B cell (primary cell): ENCODE data around the gene DUSP1. TPM values are rescaled to one million over a fixed set of nuclear protein-coding genes. Genes with fewer than 3 reads are reported as not detected.
A peak's percentile ranks its signal among the peaks of the same experiment; 100 is the strongest.

Experiments used
- ATAC-seq: fragments of 200-7000 bp; cut with Tn5 transposase; one replicate; pipeline ENCODE4 v1.10.0; 2021; ENCODE audit warnings: low read depth, mild to moderate bottlenecking, moderate number of reproducible peaks, moderate library complexity
- CTCF ChIA-PET: fragments of 350-600 bp; sonication (Branson Sonifier 250); formaldehyde crosslinking; loops from one replicate; lab custom pipeline; 2021; ENCODE audit warnings: antibody characterized with exemption, inconsistent platforms; lab: Charles Lee
- POLR2A ChIA-PET: fragments of 350-600 bp; sonication (Branson Sonifier 250); formaldehyde crosslinking; loops from one replicate; lab custom pipeline; 2021; ENCODE audit warnings: antibody characterized with exemption; lab: Charles Lee
- DNase-seq: peaks from one replicate; pipeline ENCODE4 v3.0.0; 2013
- H2AFZ ChIP-seq: 2 replicates; pipeline ENCODE4 v1.6.1; 2012; ENCODE audit warnings: mild to moderate bottlenecking, low read depth, low read length; ENCODE audit not compliant: insufficient read depth, poor library complexity, severe bottlenecking
- H3K27ac ChIP-seq, 2 donors: 1 replicate in 1 of 2; 2 replicates in 1 of 2; pipeline ENCODE4 v1.5.1; 2012 to 2013; ENCODE audit warnings: low read length in 2 of 2, mild to moderate bottlenecking in 2 of 2, moderate library complexity in 1 of 2
- H3K27me3 ChIP-seq, 4 experiments: fragments of 200-600 bp in 1 of 4; sonication (generic) in 1 of 4; replicated peaks in 1 of 4; 1 replicate in 2 of 4; 2 replicates in 2 of 4; pipeline versions ENCODE4 v1.6.1 to v1.7.0; 2013 to 2016; ENCODE audit warnings: low read length in 3 of 4, mild to moderate bottlenecking in 2 of 4, mixed read lengths in 1 of 4, moderate library complexity in 1 of 4; ENCODE audit not compliant: insufficient read depth in 4 of 4, control insufficient read depth in 3 of 4; ENCODE audit errors: control extremely low read depth in 1 of 4
- H3K36me3 ChIP-seq, 2 experiments: replicated peaks in 1 of 2; 1 replicate in 1 of 2; 2 replicates in 1 of 2; pipeline versions ENCODE4 v1.6.1 to v1.7.1; 2013; ENCODE audit warnings: low read length in 1 of 2; ENCODE audit not compliant: insufficient read depth in 2 of 2, control insufficient read depth in 1 of 2; ENCODE audit errors: control extremely low read depth in 1 of 2, extremely low read depth in 1 of 2
- H3K4me1 ChIP-seq, 2 donors: fragments of 200-600 bp in 1 of 2; sonication (generic) in 1 of 2; 1 replicate in 1 of 2; 2 replicates in 1 of 2; pipeline versions ENCODE4 v1.5.1 to v1.6.1; 2013 to 2017; ENCODE audit warnings: low read length in 2 of 2; ENCODE audit not compliant: control insufficient read depth in 2 of 2, insufficient read depth in 2 of 2
- H3K4me2 ChIP-seq: replicated peaks from 2 replicates; pipeline ENCODE3; 2012; ENCODE audit warnings: mild to moderate bottlenecking, low read depth, low read length; ENCODE audit not compliant: poor library complexity, severe bottlenecking
- H3K4me3 ChIP-seq, 5 experiments: fragments of 200-600 bp in 1 of 5; sonication (generic) in 1 of 5; 1 replicate in 3 of 5; 2 replicates in 2 of 5; pipeline versions ENCODE4 v1.5.1 to v1.7.0; 2011 to 2016; ENCODE audit warnings: low read length in 4 of 5, mild to moderate bottlenecking in 4 of 5, low read depth in 2 of 5, control low read depth in 1 of 5, moderate library complexity in 1 of 5; ENCODE audit not compliant: insufficient read depth in 1 of 5; ENCODE audit errors: control extremely low read depth in 1 of 5, extremely low read depth in 1 of 5
- H3K79me2 ChIP-seq: fragments of 200-600 bp; sonication (generic); one replicate; pipeline ENCODE4 v1.6.0; 2016; ENCODE audit warnings: low read length; ENCODE audit not compliant: control insufficient read depth, insufficient read depth
- H3K9ac ChIP-seq: fragments of 200-600 bp; sonication (generic); 2 replicates; pipeline ENCODE4 v1.6.1; 2017; ENCODE audit warnings: mild to moderate bottlenecking, low read length, moderate library complexity
- H3K9me3 ChIP-seq, 3 donors: one replicate each; pipeline versions ENCODE4 v1.6.1 to v1.7.1; 2013; ENCODE audit warnings: low read length in 2 of 3; ENCODE audit not compliant: control insufficient read depth in 2 of 3, insufficient read depth in 1 of 3; ENCODE audit errors: control extremely low read depth in 1 of 3
- H4K20me1 ChIP-seq: 2 replicates; pipeline ENCODE4 v1.6.0; 2012; ENCODE audit warnings: mild to moderate bottlenecking, low read length; ENCODE audit not compliant: insufficient read depth, control insufficient read depth, poor library complexity, severe bottlenecking
- H3K27ac Mint-ChIP-seq: one replicate; pipeline ENCODE4 v1.8.0; 2021; ENCODE audit warnings: mixed read lengths
- H3K27me3 Mint-ChIP-seq: one replicate; pipeline ENCODE4 v1.8.0; 2021; ENCODE audit warnings: mixed read lengths
- H3K4me1 Mint-ChIP-seq: one replicate; pipeline ENCODE4 v1.8.0; 2021; ENCODE audit warnings: mixed read lengths
- H3K4me3 Mint-ChIP-seq: one replicate; pipeline ENCODE4 v1.8.0; 2021; ENCODE audit warnings: mixed read lengths
- H3K9me3 Mint-ChIP-seq: one replicate; pipeline ENCODE4 v1.8.0; 2022; ENCODE audit warnings: mixed read lengths; ENCODE audit not compliant: insufficient read depth
- CTCF ChIP-seq: fragments of 200-600 bp; IDR thresholded peaks from one replicate; pipeline ENCODE4 v1.8.0; 2022; ENCODE audit warnings: antibody characterized with exemption, mild to moderate bottlenecking
- EZH2 ChIP-seq: IDR thresholded peaks from 2 replicates; pipeline ENCODE4 v1.6.1; 2012; ENCODE audit warnings: borderline replicate concordance, low read depth, mild to moderate bottlenecking, moderate library complexity, low read length; ENCODE audit not compliant: insufficient read depth, poor library complexity, severe bottlenecking
- WGBS: methylation state at CpG from one replicate; pipeline ENCODE4 v1.1.5; 2013; ENCODE audit warnings: missing lambda C conversion rate; ENCODE audit not compliant: insufficient coverage; 5-methylcytosine and 5-hydroxymethylcytosine counted together
- intact Hi-C: fragments of 100-400 bp; cut with micrococcal nuclease; formaldehyde crosslinking; loops from one replicate; pipeline ENCODE4 v1.10.0; 2022
- polyA plus RNA-seq: library from polyadenylated mRNA; depleted of rRNA; stranded (reverse); fragments of >200 nt; gene quantifications from 2 replicates; pipeline ENCODE4 v1.2.3, GENCODE V29; 2012
- total RNA-seq, 2 donors: library from RNA; stranded (reverse); fragments of 120-200 nt in 1 of 2; gene quantifications; 1 replicate in 1 of 2; 2 replicates in 1 of 2; pipeline versions ENCODE4 v1.2.3 to v1.2.4, GENCODE V29; 2013 to 2022

The DUSP1 gene
- total and polyA plus RNA-seq, 2 donors (not counting 1 experiment from before 2014, with no cell fraction given): 71.2 to 4,228 TPM

- Histone ChIP-seq H3K36me3 (peaks cover 6 to 28% of the 10 kb centered on the region in 2 experiments), H3K9ac (peak overlapping the region; percentile 100), H4K20me1 (peaks cover 30% of the 10 kb centered on the region), H3K4me3 (peak overlapping the region; percentile 63 to 99 (median 88)), H3K4me1 (peaks cover 37 to 51% of the 10 kb centered on the region in 2 donors), H3K27ac (peak overlapping the region; percentile 100), H3K27me3 (no peaks in the 10 kb centered on the region), H3K9me3 (no peaks in the 10 kb centered on the region), H3K79me2 (peaks cover 25% of the 10 kb centered on the region), H2AFZ (no peak overlapping the region), H3K4me2 (peak overlapping the region; percentile 98)
- Mint-ChIP-seq H3K9me3 (no peaks in the 10 kb centered on the region), H3K27me3 (no peaks in the 10 kb centered on the region), H3K27ac (peak overlapping the region; percentile 96), H3K4me1 (peaks cover 67% of the 10 kb centered on the region), H3K4me3 (peak overlapping the region; percentile 92)
- DNase-seq: peak; percentile 98
- ChIA-PET CTCF (interaction anchor here (0.6 to 5.0 kb wide), 38 partner anchors 10 to 373 kb away, joined by 3 to 90 read pairs (median 4); partner anchors contain the start of genes ATP6V0E1 and ERGIC1), POLR2A (interaction anchor here (0.6 to 5.0 kb wide), 18 partner anchors 17 to 211 kb away, joined by 3 to 52 read pairs (median 4); partner anchors contain the start of genes ATP6V0E1, ERGIC1 and RPL26L1)
- TF ChIP-seq CTCF (peak; percentile 90), EZH2 (no peak)
- intact Hi-C loops: loop anchor here (1.0 to 10.0 kb wide), 10 partner anchors 30 to 1388 kb away; partner anchors contain the start of genes CREBRF, ERGIC1, FBXW11 and NPM1
- WGBS: under 1% methylated on average over 46 of the region's 50 CpGs
- peak; percentile 50 for ATAC-seq
Observed at GRCh38 chr5:172772112-172772906, 1.3 kb upstream of the DUSP1 start.
